HepG2 (cell line): ENCODE data around the gene ALDOA. TPM values are rescaled to one million over a fixed set of nuclear protein-coding genes. Genes with fewer than 3 reads are reported as not detected.
A peak's percentile ranks its signal among the peaks of the same experiment; 100 is the strongest.

Experiments used
- ASH2L ChIP-seq: fragments of 300-600, 200-600 bp; sonication (generic); IDR thresholded peaks from 2 replicates; pipeline ENCODE4 v1.7.0; 2017; ENCODE audit warnings: low read depth, mild to moderate bottlenecking, moderate library complexity, mixed read lengths, low read length; ENCODE audit not compliant: insufficient read length
- IKZF4 ChIP-seq: sonication (generic); formaldehyde crosslinking; IDR thresholded peaks from 2 replicates; pipeline ENCODE4 v1.5.1; 2020; ENCODE audit warnings: borderline replicate concordance, mild to moderate bottlenecking, low read depth, missing genetic modification reagents; ENCODE audit errors: not compliant biosample characterization
- PATZ1 ChIP-seq: sonication (generic); formaldehyde crosslinking; IDR thresholded peaks from 2 replicates; pipeline ENCODE4 v1.4.0; 2020; ENCODE audit warnings: missing genetic modification reagents
- RCOR2 ChIP-seq: IDR thresholded peaks from 2 replicates; pipeline ENCODE4 v1.6.1; 2016; ENCODE audit warnings: missing biosample characterization, missing genetic modification reagents
- SNAPC2 ChIP-seq: sonication (generic); formaldehyde crosslinking; IDR thresholded peaks from 2 replicates; pipeline ENCODE4 v1.8.1; 2022; ENCODE audit warnings: mild to moderate bottlenecking, missing genetic modification reagents
- TBP ChIP-seq: sonication (generic); formaldehyde crosslinking; IDR thresholded peaks from 2 replicates; pipeline ENCODE4 v1.5.0; 2020; ENCODE audit warnings: missing genetic modification reagents
- TEAD3 ChIP-seq: optimal IDR thresholded peaks from 2 replicates; pipeline ENCODE3; 2016; ENCODE audit warnings: borderline replicate concordance
- TEF ChIP-seq: sonication (generic); formaldehyde crosslinking; IDR thresholded peaks from 2 replicates; pipeline ENCODE4 v1.5.0; 2020; ENCODE audit warnings: missing genetic modification reagents
- ZFP37 ChIP-seq: sonication (generic); formaldehyde crosslinking; IDR thresholded peaks from 2 replicates; pipeline ENCODE4 v1.4.0; 2020; ENCODE audit warnings: missing genetic modification reagents, borderline replicate concordance
- ZFP91 ChIP-seq: sonication (generic); formaldehyde crosslinking; IDR thresholded peaks from 2 replicates; pipeline ENCODE4 v1.9.0; 2022; ENCODE audit warnings: missing genetic modification reagents, mild to moderate bottlenecking, borderline replicate concordance
- ZNF33A ChIP-seq: sonication (generic); formaldehyde crosslinking; IDR thresholded peaks from 2 replicates; pipeline ENCODE4 v1.5.1; 2020; ENCODE audit warnings: missing genetic modification reagents, mild to moderate bottlenecking, moderate library complexity, borderline replicate concordance
- ZNF558 ChIP-seq: sonication (generic); formaldehyde crosslinking; IDR thresholded peaks from 2 replicates; pipeline ENCODE4 v1.9.0; 2022; ENCODE audit warnings: mild to moderate bottlenecking, missing genetic modification reagents, borderline replicate concordance
- ZNF776 ChIP-seq: sonication (generic); formaldehyde crosslinking; IDR thresholded peaks from 2 replicates; pipeline ENCODE4 v1.4.0; 2020; ENCODE audit warnings: mild to moderate bottlenecking, missing genetic modification reagents
- ZNF777 ChIP-seq: sonication (generic); formaldehyde crosslinking; IDR thresholded peaks from 2 replicates; pipeline ENCODE4 v1.4.0; 2020; ENCODE audit warnings: missing genetic modification reagents
- polyA plus RNA-seq, 8 experiments: library from polyadenylated mRNA; depleted of rRNA in 3 of 8; stranded (reverse) in 7 of 8; unstranded in 1 of 8; fragments of >200 nt; fragmentation: Illumina TruSeq in 4 of 8; extraction: Trizol in 4 of 8; gene quantifications; 2 replicates each; pipeline versions ENCODE4 v1.2.1 to v1.2.3, GENCODE V29; 2011 to 2016; ENCODE audit warnings: low read depth in 4 of 8, missing spikeins in 1 of 8, mixed read lengths in 1 of 8; ENCODE audit not compliant: insufficient read depth in 1 of 8
- total RNA-seq, 5 experiments: library from RNA; depleted of rRNA; stranded (reverse); fragments of >200 nt; fragmentation: Illumina TruSeq; extraction: Trizol; gene quantifications; 2 replicates each; pipeline ENCODE4 v1.2.3, GENCODE V29; 2016; ENCODE audit warnings: low read depth in 1 of 5
- TF ChIP-seq, protein P1 (sequence below): sonication (generic); formaldehyde crosslinking; IDR thresholded peaks from 2 replicates; pipeline ENCODE4 v1.8.1; 2022; ENCODE audit warnings: mild to moderate bottlenecking, missing genetic modification reagents
- TF ChIP-seq, protein P2 (sequence below): sonication (generic); formaldehyde crosslinking; IDR thresholded peaks from 2 replicates; pipeline ENCODE4 v1.4.0; 2020; ENCODE audit warnings: mild to moderate bottlenecking, low read depth, missing genetic modification reagents
- TF ChIP-seq, protein P3 (sequence below): sonication (generic); formaldehyde crosslinking; IDR thresholded peaks from 2 replicates; pipeline ENCODE4 v1.8.1; 2023; ENCODE audit warnings: mild to moderate bottlenecking, moderate library complexity, missing genetic modification reagents

The ALDOA gene
- total and polyA plus RNA-seq, 2 of the 13 experiments (the other 11 are each of a cell fraction or from before 2014, with no cell fraction given) = 925 to 1,884 TPM

DNA sequence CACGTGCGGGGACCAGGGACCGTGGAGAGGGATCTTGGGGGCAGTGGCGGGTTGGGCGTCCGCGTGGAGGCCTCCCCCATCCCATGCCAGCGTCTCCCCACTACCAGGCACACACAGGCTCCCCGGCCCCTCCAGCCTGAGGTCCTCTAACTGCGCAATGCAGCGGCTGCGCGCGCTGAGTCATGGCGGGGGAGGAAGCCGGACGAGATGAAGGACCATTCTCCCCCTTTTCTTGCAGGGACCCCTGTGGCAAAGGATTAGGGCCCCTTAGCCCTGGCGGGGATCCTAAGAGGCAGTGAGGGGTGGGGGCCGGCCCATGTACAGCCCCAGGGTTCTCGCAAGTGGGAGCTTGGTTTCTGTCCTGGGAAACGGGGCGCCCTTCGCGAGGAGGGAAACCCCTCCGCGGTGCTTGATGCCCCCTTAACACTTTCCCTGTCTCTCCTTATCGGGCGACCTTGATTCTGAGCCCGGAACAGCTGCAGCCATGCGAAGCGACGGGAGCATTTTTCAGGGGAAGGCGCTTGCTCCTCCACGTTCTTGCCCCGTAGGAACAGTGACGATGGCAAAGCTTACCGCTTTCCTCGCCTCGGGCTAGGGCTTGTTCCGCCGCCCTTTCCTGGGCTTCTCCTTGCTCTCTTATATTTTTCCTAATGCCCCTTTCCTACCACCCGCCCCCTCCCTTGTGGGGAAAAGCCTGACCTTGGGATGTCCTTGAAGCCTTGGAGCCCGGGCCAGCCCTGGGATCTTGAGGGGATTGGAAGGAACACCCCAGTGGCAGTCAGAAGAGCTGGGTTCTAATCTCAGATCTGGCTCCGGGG lies 592 bp downstream of the ALDOA start (continued):
- TF ChIP-seq ZNF558 (CRISPR knock-in tag) (no peak), ZFP91 (CRISPR knock-in tag) (no peak), TBP (CRISPR knock-in tag) (no peak), PATZ1 (CRISPR knock-in tag) (no peak), ZNF33A (CRISPR knock-in tag) (0 out of 2 replicates have a peak, but pooled peaks have one; percentile 17), ZFP37 (CRISPR knock-in tag) (0 out of 2 replicates have a peak, but pooled peaks have one; percentile 21), IKZF4 (CRISPR knock-in tag) (no peak), TEAD3 (CRISPR knock-in tag) (no peak), TEF (CRISPR knock-in tag) (no peak), ZNF777 (CRISPR knock-in tag) (no peak; the same call in 1 of the 2 replicates), ASH2L (peak; percentile 25), SNAPC2 (CRISPR knock-in tag) (peak; percentile 16), RCOR2 (CRISPR knock-in tag) (no peak), ZNF776 (CRISPR knock-in tag) (no peak)
- TF ChIP-seq, protein P1, sequence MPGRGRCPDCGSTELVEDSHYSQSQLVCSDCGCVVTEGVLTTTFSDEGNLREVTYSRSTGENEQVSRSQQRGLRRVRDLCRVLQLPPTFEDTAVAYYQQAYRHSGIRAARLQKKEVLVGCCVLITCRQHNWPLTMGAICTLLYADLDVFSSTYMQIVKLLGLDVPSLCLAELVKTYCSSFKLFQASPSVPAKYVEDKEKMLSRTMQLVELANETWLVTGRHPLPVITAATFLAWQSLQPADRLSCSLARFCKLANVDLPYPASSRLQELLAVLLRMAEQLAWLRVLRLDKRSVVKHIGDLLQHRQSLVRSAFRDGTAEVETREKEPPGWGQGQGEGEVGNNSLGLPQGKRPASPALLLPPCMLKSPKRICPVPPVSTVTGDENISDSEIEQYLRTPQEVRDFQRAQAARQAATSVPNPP (CRISPR knock-in tag) = no peak
- TF ChIP-seq, protein P2, sequence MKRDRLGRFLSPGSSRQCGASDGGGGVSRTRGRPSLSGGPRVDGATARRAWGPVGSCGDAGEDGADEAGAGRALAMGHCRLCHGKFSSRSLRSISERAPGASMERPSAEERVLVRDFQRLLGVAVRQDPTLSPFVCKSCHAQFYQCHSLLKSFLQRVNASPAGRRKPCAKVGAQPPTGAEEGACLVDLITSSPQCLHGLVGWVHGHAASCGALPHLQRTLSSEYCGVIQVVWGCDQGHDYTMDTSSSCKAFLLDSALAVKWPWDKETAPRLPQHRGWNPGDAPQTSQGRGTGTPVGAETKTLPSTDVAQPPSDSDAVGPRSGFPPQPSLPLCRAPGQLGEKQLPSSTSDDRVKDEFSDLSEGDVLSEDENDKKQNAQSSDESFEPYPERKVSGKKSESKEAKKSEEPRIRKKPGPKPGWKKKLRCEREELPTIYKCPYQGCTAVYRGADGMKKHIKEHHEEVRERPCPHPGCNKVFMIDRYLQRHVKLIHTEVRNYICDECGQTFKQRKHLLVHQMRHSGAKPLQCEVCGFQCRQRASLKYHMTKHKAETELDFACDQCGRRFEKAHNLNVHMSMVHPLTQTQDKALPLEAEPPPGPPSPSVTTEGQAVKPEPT (CRISPR knock-in tag) = no peak
- TF ChIP-seq, protein P3, sequence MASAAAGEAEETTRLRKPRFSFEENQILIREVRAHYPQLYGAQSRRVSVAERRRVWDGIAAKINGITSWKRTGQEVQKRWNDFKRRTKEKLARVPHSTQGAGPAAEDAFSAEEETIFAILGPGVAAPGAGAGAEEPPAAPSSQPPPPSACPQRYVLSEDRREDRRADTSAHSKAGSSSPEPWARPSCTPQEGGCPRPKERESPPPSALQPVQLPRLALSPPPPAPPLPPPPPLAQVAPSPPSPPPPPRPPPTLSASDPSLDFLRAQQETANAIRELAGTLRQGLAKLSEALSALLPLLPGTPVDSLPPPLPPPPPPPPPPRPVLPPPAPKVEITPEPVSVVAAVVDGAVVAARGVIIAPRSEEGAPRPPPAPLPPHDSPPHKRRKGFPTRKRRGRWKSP = no peak; the same call in 1 of the 2 replicates
